ENCODE results near the gene TENM4. TPM values are rescaled to one million over a fixed set of nuclear protein-coding genes. Genes with fewer than 3 reads are reported as not detected.

TENM4 gene
- total RNA-seq, 1 donor, result 10.4 TPM

GRCh38 chr11:79434283-79434682, 6.5 kb downstream of the TENM4 start:
- H3K4me3 ChIP-seq (ENCODE audit: low read depth, low read length), result no peak overlapping the region
- TF ChIP-seq CTCF (IDR thresholded peaks at IDR 0.05; ENCODE audit: insufficient read depth, low read depth, low read length), result no peak
- DNase-seq (ENCODE audit: low read depth), result peak; percentile 15

GRCh38 chr11:79432138-79432537, 8.7 kb downstream of the TENM4 start:
- TF ChIP-seq CTCF (IDR thresholded peaks at IDR 0.05; ENCODE audit: insufficient read depth, low read depth, low read length), result no peak

GRCh38 chr11:79431535-79431934, 9.3 kb downstream of the TENM4 start:
- DNase-seq (ENCODE audit: low read depth), result no peak
- no peak overlapping the region for H3K4me3 ChIP-seq (ENCODE audit: low read depth, low read length)
- no peak for TF ChIP-seq CTCF (IDR thresholded peaks at IDR 0.05; ENCODE audit: insufficient read depth, low read depth, low read length)

More at GRCh38 chr11:79432138-79432537, 8.7 kb downstream of the TENM4 start:
- H3K4me3 ChIP-seq (ENCODE audit: low read depth, low read length), result no peak overlapping the region
- no peak for DNase-seq (ENCODE audit: low read depth)

- DNase-seq (ENCODE audit: low read depth), result no peak
- TF ChIP-seq CTCF (IDR thresholded peaks at IDR 0.05; ENCODE audit: insufficient read depth, low read depth, low read length), result no peak
- no peak overlapping the region for H3K4me3 ChIP-seq (ENCODE audit: low read depth, low read length)
Measured at GRCh38 chr11:79430280-79430679, 10.6 kb downstream of the TENM4 start.

- H3K4me3 ChIP-seq (ENCODE audit: low read depth, low read length), result no peak overlapping the region
- DNase-seq (ENCODE audit: low read depth), result no peak
- no peak for TF ChIP-seq CTCF (IDR thresholded peaks at IDR 0.05; ENCODE audit: insufficient read depth, low read depth, low read length)
Measured at GRCh38 chr11:79428406-79428805, 12.4 kb downstream of the TENM4 start.

- no peak for DNase-seq (ENCODE audit: low read depth)
- no peak for TF ChIP-seq CTCF (IDR thresholded peaks at IDR 0.05; ENCODE audit: insufficient read depth, low read depth, low read length)
- H3K4me3 ChIP-seq (ENCODE audit: low read depth, low read length), result no peak overlapping the region
Measured at GRCh38 chr11:79427611-79428327, 13.1 kb downstream of the TENM4 start.

- H3K4me3 ChIP-seq (ENCODE audit: low read depth, low read length), result no peak overlapping the region
- no peak for TF ChIP-seq CTCF (IDR thresholded peaks at IDR 0.05; ENCODE audit: insufficient read depth, low read depth, low read length)
- no peak for DNase-seq (ENCODE audit: low read depth)
Measured at GRCh38 chr11:79427126-79427525, 13.7 kb downstream of the TENM4 start.
